Activated CD4-positive, alpha-beta T cell treated with anti-CD3 and anti-CD28 coated beads for 48 hours (primary cell): Measurements from ENCODE around the gene KATNA1.
"Not testable (repeated sequence)": the region's sequence is repeated elsewhere in the genome, so short reads cannot be mapped to it uniquely, and the experiment has no call there.

Experiments
- DNase-seq: peaks from one replicate; pipeline ENCODE4 v3.0.0-alpha.2; 2020

KATNA1 gene

GRCh38 chr6:149648148-149649145 is at the start of gene KATNA1:
KATNA1 (minus strand) TSS chr6:149648714; CDS start chr6:149638547, 10,167 bp downstream.
- peak; percentile 93 for DNase-seq

GRCh38 chr6:149698175-149698574 is 49.7 kb upstream of the KATNA1 start:
- no peak for DNase-seq

GRCh38 chr6:149696901-149697300 is 48.4 kb upstream of the KATNA1 start:
- DNase-seq: no peak

- DNase-seq: no peak
Observed at GRCh38 chr6:149694921-149695320, 46.4 kb upstream of the KATNA1 start.

GRCh38 chr6:149691201-149691600 is 42.7 kb upstream of the KATNA1 start:
- DNase-seq: no peak

GRCh38 chr6:149686230-149686629 is 37.7 kb upstream of the KATNA1 start:
- no peak for DNase-seq

GRCh38 chr6:149683256-149683859 is 34.8 kb upstream of the KATNA1 start:
- no peak for DNase-seq

GRCh38 chr6:149681845-149682244 is 33.3 kb upstream of the KATNA1 start:
- DNase-seq: not testable (repeated sequence)

- no peak for DNase-seq
Observed at GRCh38 chr6:149681209-149681608, 32.7 kb upstream of the KATNA1 start.

- DNase-seq: no peak
Observed at GRCh38 chr6:149680503-149680902, 32.0 kb upstream of the KATNA1 start.

GRCh38 chr6:149672265-149672664 is 23.8 kb upstream of the KATNA1 start:
- not testable (repeated sequence) for DNase-seq

- no peak for DNase-seq
Observed at GRCh38 chr6:149660028-149660427, 11.5 kb upstream of the KATNA1 start.

- DNase-seq: no peak
Observed at GRCh38 chr6:149657441-149657840, 8.9 kb upstream of the KATNA1 start.

- no peak for DNase-seq
Observed at GRCh38 chr6:149651056-149651455, 2.5 kb upstream of the KATNA1 start.

- DNase-seq: no peak
Observed at GRCh38 chr6:149646599-149646998, 1.9 kb downstream of the KATNA1 start.

- no peak for DNase-seq
Observed at GRCh38 chr6:149642829-149643580, 5.5 kb downstream of the KATNA1 start.

- DNase-seq: no peak
Observed at GRCh38 chr6:149636124-149636523, 12.4 kb downstream of the KATNA1 start.

- no peak for DNase-seq
Observed at GRCh38 chr6:149634315-149634714, 14.2 kb downstream of the KATNA1 start.

GRCh38 chr6:149628875-149629510 is 19.5 kb downstream of the KATNA1 start:
- no peak for DNase-seq

- DNase-seq: no peak
Observed at GRCh38 chr6:149627672-149628071, 20.8 kb downstream of the KATNA1 start.

GRCh38 chr6:149615805-149616204 is 32.7 kb downstream of the KATNA1 start:
- DNase-seq: no peak

GRCh38 chr6:149614337-149614736 is 34.2 kb downstream of the KATNA1 start:
- DNase-seq: no peak
